Large intestine (tissue), 3 donors: ENCODE data around the gene TALDO1. TPM values are rescaled to one million over a fixed set of nuclear protein-coding genes. Genes with fewer than 3 reads are reported as not detected.
"Not testable (repeated sequence)": the region's sequence is repeated elsewhere in the genome, so short reads cannot be mapped to it uniquely, and the experiment has no call there.

Experiments used
- DNase-seq, 2 donors: peaks; one replicate each; pipeline versions ENCODE4 v3.0.0 to v3.0.0-alpha.2; 2013
- H3K27ac ChIP-seq: one replicate; pipeline ENCODE4 v1.5.1; 2013; ENCODE audit warnings: low read length
- H3K27me3 ChIP-seq: 2 replicates; pipeline ENCODE4 v1.6.1; 2013; ENCODE audit warnings: low read length; ENCODE audit not compliant: control insufficient read depth, insufficient read depth
- H3K36me3 ChIP-seq: 2 replicates; pipeline ENCODE4 v1.6.1; 2013; ENCODE audit warnings: low read length; ENCODE audit not compliant: control insufficient read depth, insufficient read depth
- H3K4me1 ChIP-seq: one replicate; pipeline ENCODE4 v1.6.1; 2013; ENCODE audit warnings: low read length; ENCODE audit not compliant: control insufficient read depth, insufficient read depth
- H3K4me3 ChIP-seq: one replicate; pipeline ENCODE4 v1.5.1; 2013; ENCODE audit warnings: low read length
- H3K9me3 ChIP-seq: one replicate; pipeline ENCODE4 v1.6.1; 2013; ENCODE audit warnings: mild to moderate bottlenecking, low read depth, low read length, moderate library complexity; ENCODE audit not compliant: control insufficient read depth
- WGBS: methylation state at CpG from one replicate; pipeline ENCODE4 v1.1.5; 2013; ENCODE audit warnings: low lambda C conversion rate; ENCODE audit not compliant: insufficient coverage; 5-methylcytosine and 5-hydroxymethylcytosine counted together
- polyA plus RNA-seq: library from polyadenylated mRNA; unstranded; fragments of 120-200 nt; gene quantifications from one replicate; pipeline ENCODE4 v1.2.1, GENCODE V29; 2013

The TALDO1 gene
- polyA plus RNA-seq, 1 donor: 92.4 TPM

- not testable (repeated sequence) for H3K9me3 ChIP-seq, H3K27ac ChIP-seq, H3K4me3 ChIP-seq, H3K27me3 ChIP-seq, DNase-seq, H3K36me3 ChIP-seq, H3K4me1 ChIP-seq
- no CpG with 5 or more reads among the region's 26 CpGs for whole genome bisulfite sequencing
Observed at GRCh38 chr11:734541-734940, 12.7 kb upstream of the TALDO1 start.

- H3K27me3 ChIP-seq: peaks cover 4% of the 10 kb centered on the region
- no peaks in the 10 kb centered on the region for H3K36me3 ChIP-seq
- no peak overlapping the region for H3K27ac ChIP-seq
- H3K9me3 ChIP-seq: no peaks in the 10 kb centered on the region
- H3K4me3 ChIP-seq: no peak overlapping the region
- DNase-seq: no peak
- H3K4me1 ChIP-seq: peaks cover 8% of the 10 kb centered on the region
- WGBS: no CpG with 5 or more reads among the region's 11 CpGs
Observed at GRCh38 chr11:737366-737765, 9.9 kb upstream of the TALDO1 start.

GRCh38 chr11:737899-738298, 9.4 kb upstream of the TALDO1 start:
- not testable (repeated sequence) for H3K4me1 ChIP-seq, H3K4me3 ChIP-seq, DNase-seq, H3K27ac ChIP-seq, H3K27me3 ChIP-seq, H3K36me3 ChIP-seq, H3K9me3 ChIP-seq
- WGBS: 66% methylated on average over 3 of the region's 10 CpGs

- no peaks in the 10 kb centered on the region for H3K9me3 ChIP-seq
- DNase-seq: no peak
- WGBS: no CpG with 5 or more reads among the region's 3 CpGs
- no peak overlapping the region for H3K27ac ChIP-seq
- peaks cover 12% of the 10 kb centered on the region for H3K4me1 ChIP-seq
- H3K36me3 ChIP-seq: no peaks in the 10 kb centered on the region
- H3K27me3 ChIP-seq: peaks cover 4% of the 10 kb centered on the region
- no peak overlapping the region for H3K4me3 ChIP-seq
Observed at GRCh38 chr11:742156-742546, 5.1 kb upstream of the TALDO1 start.

GRCh38 chr11:742571-743201, 4.6 kb upstream of the TALDO1 start:
- Histone ChIP-seq H3K27ac (no peak overlapping the region), H3K4me3 (no peak overlapping the region), H3K4me1 (peaks cover 8% of the 10 kb centered on the region), H3K36me3 (no peaks in the 10 kb centered on the region), H3K27me3 (no peaks in the 10 kb centered on the region), H3K9me3 (no peaks in the 10 kb centered on the region)
- no CpG with 5 or more reads among the region's 4 CpGs for WGBS
- no peak for DNase-seq

- Histone ChIP-seq H3K36me3 (no peaks in the 10 kb centered on the region), H3K9me3 (no peaks in the 10 kb centered on the region), H3K4me3 (no peak overlapping the region), H3K27ac (no peak overlapping the region), H3K4me1 (peaks cover 16% of the 10 kb centered on the region), H3K27me3 (no peaks in the 10 kb centered on the region)
- DNase-seq: no peak
- WGBS: no CpG with 5 or more reads among the region's 1 CpG
Observed at GRCh38 chr11:745428-745827, 1.8 kb upstream of the TALDO1 start.

GRCh38 chr11:746289-747157, 741 bp upstream of the TALDO1 start:
- DNase-seq: no peak
- H3K4me3 ChIP-seq: peak overlapping the region; percentile 63

GRCh38 chr11:748007-748359, 719 bp downstream of the TALDO1 start:
- WGBS: no CpG with 5 or more reads among the region's 18 CpGs
- peak overlapping the region; percentile 62 for H3K4me3 ChIP-seq
- DNase-seq: no peak
- H3K4me1 ChIP-seq: peaks cover 16% of the 10 kb centered on the region
- peaks cover 3% of the 10 kb centered on the region for H3K36me3 ChIP-seq
- no peaks in the 10 kb centered on the region for H3K9me3 ChIP-seq
- no peak overlapping the region for H3K27ac ChIP-seq
- H3K27me3 ChIP-seq: no peaks in the 10 kb centered on the region

More at GRCh38 chr11:746289-747157, 741 bp upstream of the TALDO1 start:
- WGBS: no CpG with 5 or more reads among the region's 46 CpGs
- no peaks in the 10 kb centered on the region for H3K9me3 ChIP-seq
- peaks cover 16% of the 10 kb centered on the region for H3K4me1 ChIP-seq
- peak overlapping the region; percentile 64 for H3K27ac ChIP-seq
- H3K36me3 ChIP-seq: no peaks in the 10 kb centered on the region
- no peaks in the 10 kb centered on the region for H3K27me3 ChIP-seq

GRCh38 chr11:749731-750130, 2.5 kb downstream of the TALDO1 start:
- H3K27me3 ChIP-seq: no peaks in the 10 kb centered on the region
- H3K4me1 ChIP-seq: peaks cover 16% of the 10 kb centered on the region
- WGBS: no CpG with 5 or more reads among the region's 2 CpGs
- H3K9me3 ChIP-seq: no peaks in the 10 kb centered on the region
- H3K36me3 ChIP-seq: peaks cover 3% of the 10 kb centered on the region
- DNase-seq: no peak
- no peak overlapping the region for H3K4me3 ChIP-seq
- H3K27ac ChIP-seq: no peak overlapping the region

GRCh38 chr11:760236-760635, 13.0 kb downstream of the TALDO1 start:
- Histone ChIP-seq H3K4me1 (peaks cover 14% of the 10 kb centered on the region), H3K27ac (no peak overlapping the region), H3K4me3 (no peak overlapping the region), H3K27me3 (no peaks in the 10 kb centered on the region), H3K36me3 (peaks cover 79% of the 10 kb centered on the region), H3K9me3 (no peaks in the 10 kb centered on the region)
- DNase-seq: no peak
